Smooth muscle cell (in vitro differentiated cells): ENCODE results near the gene TTLL1. TPM values are rescaled to one million over a fixed set of nuclear protein-coding genes. Genes with fewer than 3 reads are reported as not detected.
A peak's percentile ranks its signal among the peaks of the same experiment; 100 is the strongest.
"Not testable (repeated sequence)": the region's sequence is repeated elsewhere in the genome, so short reads cannot be mapped to it uniquely, and the experiment has no call there.

Experiments used
- DNase-seq: peaks from one replicate; lab custom pipeline; 2025; ENCODE audit not compliant: unreplicated experiment; lab: John Stamatoyannopoulos, UW
- H2AFZ ChIP-seq: fragments of 200-600 bp; sonication (generic); 2 replicates; pipeline ENCODE4 v1.6.0; 2016; ENCODE audit warnings: antibody characterized with exemption, low read depth, mild to moderate bottlenecking
- H3F3A ChIP-seq: fragments of 200-600 bp; sonication (generic); 2 replicates; pipeline ENCODE4 v1.6.0; 2017; ENCODE audit warnings: antibody characterized with exemption, low read depth
- H3K27ac ChIP-seq: fragments of 200-600 bp; sonication (generic); 2 replicates; pipeline ENCODE4 v1.5.1; 2016; ENCODE audit warnings: low read depth, mild to moderate bottlenecking
- H3K27me3 ChIP-seq: fragments of 200-600 bp; sonication (generic); 2 replicates; pipeline ENCODE4 v1.6.1; 2016; ENCODE audit warnings: low read depth, mild to moderate bottlenecking
- H3K36me3 ChIP-seq: fragments of 200-600 bp; sonication (generic); 2 replicates; pipeline ENCODE4 v1.5.1; 2016; ENCODE audit warnings: low read depth
- H3K4me1 ChIP-seq: fragments of 200-600 bp; sonication (generic); 2 replicates; pipeline ENCODE4 v1.5.1; 2016; ENCODE audit warnings: low read depth
- H3K4me2 ChIP-seq: fragments of 200-600 bp; sonication (generic); 2 replicates; pipeline ENCODE4 v1.6.0; 2016; ENCODE audit warnings: mild to moderate bottlenecking
- H3K4me3 ChIP-seq: fragments of 200-600 bp; sonication (generic); 2 replicates; pipeline ENCODE4 v1.5.1; 2016; ENCODE audit warnings: mild to moderate bottlenecking
- H3K79me2 ChIP-seq: fragments of 200-600 bp; sonication (generic); 2 replicates; pipeline ENCODE4 v1.6.0; 2016; ENCODE audit warnings: low read depth, mild to moderate bottlenecking
- H3K9ac ChIP-seq: fragments of 200-600 bp; sonication (generic); 2 replicates; pipeline ENCODE4 v1.6.0; 2016; ENCODE audit warnings: low read depth
- H3K9me3 ChIP-seq: fragments of 200-600 bp; sonication (generic); replicated peaks from 2 replicates; pipeline ENCODE4 v1.5.1; 2016; ENCODE audit warnings: low read depth
- H4K20me1 ChIP-seq: fragments of 200-600 bp; sonication (generic); 2 replicates; pipeline ENCODE4 v1.6.0; 2016; ENCODE audit warnings: low read depth
- CTCF ChIP-seq: fragments of 200-600 bp; sonication (generic); IDR thresholded peaks from 2 replicates; pipeline ENCODE4 v1.5.1; 2017; ENCODE audit warnings: borderline replicate concordance, mild to moderate bottlenecking, antibody characterized with exemption; ENCODE audit not compliant: insufficient read depth, poor library complexity, severe bottlenecking
- WGBS: methylation state at CpG from one replicate; pipeline ENCODE4 v1.1.7; 2016; ENCODE audit warnings: low lambda C conversion rate; 5-methylcytosine and 5-hydroxymethylcytosine counted together
- polyA plus RNA-seq: library from polyadenylated mRNA; unstranded; fragments of >200 nt; fragmentation: Nextera tagmentation; extraction: Ambion mirVana; gene quantifications from 2 replicates; pipeline ENCODE4 v1.2.1, GENCODE V29; 2016
- total RNA-seq: library from RNA; depleted of rRNA; stranded (reverse); fragments of >200 nt; gene quantifications from 2 replicates; pipeline ENCODE4 v1.2.3, GENCODE V29; 2014

Gene TTLL1
- total and polyA plus RNA-seq, 2 experiments from 2014 or later: 12.7 to 17.7 TPM

DNA sequence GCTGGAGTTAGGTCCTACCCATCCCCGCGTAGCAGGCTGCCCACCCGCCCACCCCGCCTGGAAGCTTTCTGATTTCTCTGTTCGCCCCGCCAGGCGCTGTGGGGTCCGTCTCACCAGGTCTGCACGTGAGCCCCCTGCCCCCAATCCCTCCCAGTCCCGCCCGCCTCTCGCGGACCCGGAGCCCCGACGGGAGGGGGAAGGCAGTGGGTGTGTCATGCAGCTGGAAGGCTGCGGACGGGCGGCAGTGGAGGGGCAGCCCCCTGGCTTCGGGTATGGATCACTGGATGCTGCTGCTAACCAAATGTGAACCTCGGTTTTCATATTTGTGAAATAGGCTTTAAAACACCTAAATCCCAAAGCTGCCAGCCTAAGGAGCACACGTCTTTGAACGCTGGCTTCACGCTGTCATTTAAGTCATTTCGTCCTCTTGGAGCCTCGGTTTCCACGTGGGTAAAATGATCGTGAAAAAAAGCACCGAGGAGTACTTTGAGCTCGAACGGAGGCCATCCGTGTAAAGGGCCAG, 20.8 kb upstream of the TTLL1 start:
- no peak for TF ChIP-seq CTCF
- WGBS: 4% methylated on average over 22 of the region's 32 CpGs
- no peak for DNase-seq
- no peaks in the 10 kb centered on the region for H3K79me2 ChIP-seq
- no peaks in the 10 kb centered on the region for H4K20me1 ChIP-seq
- no peaks in the 10 kb centered on the region for H3K36me3 ChIP-seq
- peak overlapping the region; percentile 95 for H3K4me2 ChIP-seq
- H3K27ac ChIP-seq: no peak overlapping the region
- peak overlapping the region; percentile 72 for H2AFZ ChIP-seq
- H3K9me3 ChIP-seq: no peaks in the 10 kb centered on the region
- H3K4me1 ChIP-seq: peaks cover 14% of the 10 kb centered on the region
- H3K9ac ChIP-seq: no peak overlapping the region
- H3F3A ChIP-seq: no peaks in the 10 kb centered on the region
- peaks cover 47% of the 10 kb centered on the region for H3K27me3 ChIP-seq
- peak overlapping the region; percentile 59 for H3K4me3 ChIP-seq

DNA sequence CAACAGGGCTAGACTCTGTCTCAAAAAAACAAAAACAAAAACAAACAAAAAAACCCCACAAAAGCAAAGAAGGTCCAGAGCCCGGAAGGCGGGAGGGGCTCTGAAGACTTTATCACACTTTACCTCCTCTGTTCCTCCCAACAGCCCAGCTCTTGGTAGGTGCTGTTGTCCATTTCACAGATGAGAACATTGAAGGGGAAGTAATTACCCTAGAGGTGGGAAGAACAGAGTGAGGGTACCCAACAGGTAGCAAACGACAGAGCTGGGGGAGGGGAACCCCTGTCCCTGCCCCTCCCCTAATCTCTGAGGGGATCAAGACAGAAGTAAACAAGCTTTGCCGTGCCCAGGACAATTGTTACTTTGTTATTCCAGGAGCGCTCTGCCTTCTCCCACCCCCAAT, 20.3 kb upstream of the TTLL1 start:
- WGBS: 43% methylated on average over 5 of the region's 5 CpGs
- Histone ChIP-seq H3K36me3 (no peaks in the 10 kb centered on the region), H3K9me3 (no peaks in the 10 kb centered on the region), H3K27ac (no peak overlapping the region), H2AFZ (no peak overlapping the region), H3K4me1 (peaks cover 14% of the 10 kb centered on the region), H3K4me2 (no peak overlapping the region), H3K27me3 (peaks cover 43% of the 10 kb centered on the region), H3K79me2 (no peaks in the 10 kb centered on the region), H4K20me1 (no peaks in the 10 kb centered on the region), H3F3A (peaks cover 3% of the 10 kb centered on the region), H3K4me3 (no peak overlapping the region), H3K9ac (no peak overlapping the region)
- no peak for TF ChIP-seq CTCF
- no peak for DNase-seq

- H3K9me3 ChIP-seq: no peaks in the 10 kb centered on the region
- no peak overlapping the region for H3K4me3 ChIP-seq
- H3K4me1 ChIP-seq: peaks cover 10% of the 10 kb centered on the region
- no peak overlapping the region for H3K4me2 ChIP-seq
- no peak overlapping the region for H3K27ac ChIP-seq
- DNase-seq: no peak
- H2AFZ ChIP-seq: no peak overlapping the region
- peaks cover 25% of the 10 kb centered on the region for H3K27me3 ChIP-seq
- H3K79me2 ChIP-seq: no peaks in the 10 kb centered on the region
- H3F3A ChIP-seq: peaks cover 3% of the 10 kb centered on the region
- no peak for TF ChIP-seq CTCF
- WGBS: 95% methylated on average over 8 of the region's 8 CpGs
- no peaks in the 10 kb centered on the region for H4K20me1 ChIP-seq
- no peak overlapping the region for H3K9ac ChIP-seq
- no peaks in the 10 kb centered on the region for H3K36me3 ChIP-seq
Observed at GRCh38 chr22:43106302-43106701, 17.1 kb upstream of the TTLL1 start.

GRCh38 chr22:43104950-43105349, 15.8 kb upstream of the TTLL1 start:
- WGBS: 97% methylated on average over 3 of the region's 3 CpGs
- not testable (repeated sequence) for H2AFZ ChIP-seq, H4K20me1 ChIP-seq, H3K79me2 ChIP-seq, H3K9me3 ChIP-seq, H3K4me1 ChIP-seq, H3K4me3 ChIP-seq, DNase-seq, H3K9ac ChIP-seq, H3K27ac ChIP-seq, H3K4me2 ChIP-seq, H3K36me3 ChIP-seq, H3F3A ChIP-seq
- peaks cover 11% of the 10 kb centered on the region for H3K27me3 ChIP-seq

GRCh38 chr22:43104056-43104625, 14.9 kb upstream of the TTLL1 start:
- not testable (repeated sequence) for H3K4me3 ChIP-seq, H3F3A ChIP-seq, H3K9ac ChIP-seq, H3K4me1 ChIP-seq, H2AFZ ChIP-seq, H4K20me1 ChIP-seq, H3K9me3 ChIP-seq, H3K79me2 ChIP-seq, H3K36me3 ChIP-seq, H3K27me3 ChIP-seq, H3K27ac ChIP-seq, H3K4me2 ChIP-seq, DNase-seq
- WGBS: 37% methylated on average over 15 of the region's 15 CpGs
